Prostate gland (tissue), 2 donors: ENCODE data around the gene COX7B.

Source experiments
- CTCF ChIP-seq, 4 experiments: fragments of 200-600 bp in 2 of 4; fragments of 450-650 bp in 2 of 4; sonication (generic) in 2 of 4; IDR thresholded peaks; 1 replicate in 3 of 4; 2 replicates in 1 of 4; pipeline ENCODE4 v1.5.1; 2016 to 2019; ENCODE audit warnings: antibody characterized with exemption in 4 of 4, mild to moderate bottlenecking in 2 of 4, moderate library complexity in 2 of 4
- POLR2A ChIP-seq: fragments of 450-650 bp; IDR thresholded peaks from one replicate; pipeline ENCODE4 v1.6.1; 2016; ENCODE audit warnings: antibody characterized with exemption, mild to moderate bottlenecking
- POLR2AphosphoS5 ChIP-seq: sonication (generic); formaldehyde crosslinking; IDR thresholded peaks from one replicate; pipeline ENCODE4 v1.6.1; 2017; ENCODE audit warnings: antibody characterized with exemption

- no peak for TF ChIP-seq CTCF (IDR thresholded peaks at IDR 0.05)
- no peak for TF ChIP-seq POLR2A
- TF ChIP-seq POLR2AphosphoS5, result no peak
Measured at GRCh38 chrX:77946571-77946970, 47.3 kb downstream of the COX7B start.
